Breast epithelium (tissue), 3 donors: ENCODE data around the gene GRIA4.

Experiments
- CTCF ChIP-seq, 3 donors: fragments of 450-650 bp; IDR thresholded peaks; one replicate each; pipeline ENCODE4 v1.5.1; 2016 to 2017; ENCODE audit warnings: antibody characterized with exemption in 3 of 3, mild to moderate bottlenecking in 3 of 3, moderate library complexity in 3 of 3
- POLR2A ChIP-seq: fragments of 450-650 bp; IDR thresholded peaks from one replicate; pipeline ENCODE4 v1.6.1; 2016; ENCODE audit warnings: antibody characterized with exemption, mild to moderate bottlenecking, moderate library complexity
- POLR2AphosphoS5 ChIP-seq, 3 donors: sonication (generic); formaldehyde crosslinking; IDR thresholded peaks; one replicate each; pipeline ENCODE4 v1.6.1; 2017; ENCODE audit warnings: antibody characterized with exemption in 3 of 3

GRCh38 chr11:105611572-105612441 lies 1.9 kb downstream of the GRIA4 start:
- TF ChIP-seq CTCF (IDR thresholded peaks at IDR 0.05) (no peak), POLR2A (no peak), POLR2AphosphoS5 (IDR thresholded peaks at IDR 0.05) (no peak)
